HG02885 (cell line): ENCODE measurements around the gene BCAT1.
"Not testable (repeated sequence)": the region's sequence is repeated elsewhere in the genome, so short reads cannot be mapped to it uniquely, and the experiment has no call there.

Experiments
- ATAC-seq: cut with Tn5 transposase; IDR thresholded peaks from one replicate; pipeline ENCODE4 v1.9.1; 2021; ENCODE audit warnings: mild to moderate bottlenecking; ENCODE audit not compliant: unreplicated experiment, poor library complexity

The BCAT1 gene

GRCh38 chr12:24823808-24824515, 124.9 kb downstream of the BCAT1 start:
- ATAC-seq = peak; percentile 48

GRCh38 chr12:24822121-24822899, 126.6 kb downstream of the BCAT1 start:
- peak; percentile 77 for ATAC-seq

- peak; percentile 54 for ATAC-seq
Measured at GRCh38 chr12:24821691-24822090, 127.2 kb downstream of the BCAT1 start.

GRCh38 chr12:24820872-24821271, 128.0 kb downstream of the BCAT1 start:
- no peak for ATAC-seq

- no peak for ATAC-seq
Measured at GRCh38 chr12:24818351-24818750, 130.6 kb downstream of the BCAT1 start.

- ATAC-seq = peak; percentile 16
Measured at GRCh38 chr12:24815114-24815423, 133.8 kb downstream of the BCAT1 start.

- peak; percentile 93 for ATAC-seq
Measured at GRCh38 chr12:24814379-24815113, 134.4 kb downstream of the BCAT1 start.

- no peak for ATAC-seq
Measured at GRCh38 chr12:24810378-24810777, 138.5 kb downstream of the BCAT1 start.

GRCh38 chr12:24809306-24809705, 139.6 kb downstream of the BCAT1 start:
- ATAC-seq = not testable (repeated sequence)

GRCh38 chr12:24808651-24809050, 140.2 kb downstream of the BCAT1 start:
- no peak for ATAC-seq

GRCh38 chr12:24806386-24806785, 142.5 kb downstream of the BCAT1 start:
- no peak for ATAC-seq

- ATAC-seq = no peak
Measured at GRCh38 chr12:24803430-24804245, 145.3 kb downstream of the BCAT1 start.

GRCh38 chr12:24798335-24798734, 150.6 kb downstream of the BCAT1 start:
- ATAC-seq = peak; percentile 92

GRCh38 chr12:24797901-24798300, 151.0 kb downstream of the BCAT1 start:
- ATAC-seq = no peak

GRCh38 chr12:24796876-24797275, 152.0 kb downstream of the BCAT1 start:
- no peak for ATAC-seq

GRCh38 chr12:24795699-24796347, 153.1 kb downstream of the BCAT1 start:
- ATAC-seq = peak; percentile 47

- ATAC-seq = no peak
Measured at GRCh38 chr12:24791622-24792021, 157.3 kb downstream of the BCAT1 start.

- ATAC-seq = no peak
Measured at GRCh38 chr12:24788886-24789285, 160.0 kb downstream of the BCAT1 start.

- ATAC-seq = peak; percentile 52
Measured at GRCh38 chr12:24780697-24781368, 168.1 kb downstream of the BCAT1 start.
